SIG-M5 treated with dmso at 0.1 percent for 504 hours (cell line): ENCODE data around the gene COMP.
"Not testable (repeated sequence)": the region's sequence is repeated elsewhere in the genome, so short reads cannot be mapped to it uniquely, and the experiment has no call there.

ENCODE experiments used
- DNase-seq: peaks from one replicate; lab custom pipeline; 2025; ENCODE audit not compliant: unreplicated experiment; lab: John Stamatoyannopoulos, UW

Gene COMP

DNA sequence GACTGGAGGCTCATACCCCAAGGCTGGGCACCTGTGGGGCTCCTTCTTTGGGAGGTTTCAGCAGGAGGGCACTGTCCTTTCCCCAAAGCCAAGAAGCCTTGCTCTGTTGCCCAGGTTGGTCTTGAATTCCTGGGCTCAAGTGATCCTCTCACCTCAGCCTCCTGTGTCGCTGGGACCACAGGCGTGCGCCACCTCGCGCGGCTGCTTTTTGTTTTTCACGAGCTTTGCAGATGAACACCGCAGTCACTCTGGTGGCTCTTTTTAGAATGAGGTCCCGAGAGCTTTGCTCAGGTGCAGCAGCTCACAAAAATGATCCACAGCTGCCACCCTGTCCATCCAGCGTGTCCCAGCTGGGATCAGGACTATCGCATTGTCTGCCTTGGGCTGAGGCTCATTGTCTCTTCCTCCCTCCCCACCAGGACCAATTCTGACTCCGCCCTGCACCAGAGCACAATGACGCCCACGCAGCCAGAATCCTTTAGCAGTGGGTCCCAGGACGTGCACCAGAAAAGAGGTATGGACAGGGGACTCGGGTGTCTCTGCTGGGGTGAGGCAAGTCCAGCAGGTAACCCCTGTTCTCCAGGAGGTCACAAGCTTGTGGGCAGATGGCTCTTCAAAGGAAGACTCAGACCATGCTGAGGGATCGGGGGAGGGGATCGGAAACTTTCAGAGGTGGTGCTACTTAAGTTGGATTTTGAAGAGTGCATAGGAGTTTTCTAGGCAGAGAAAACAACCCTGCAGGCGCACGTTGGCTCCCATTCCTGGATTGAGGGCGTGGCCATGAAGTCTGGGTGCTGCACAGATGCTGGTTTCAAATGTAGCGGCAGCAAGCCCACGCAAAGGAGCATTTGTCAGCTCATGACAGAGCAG lies 41.5 kb downstream of the COMP start:
- DNase-seq, result no peak

DNA sequence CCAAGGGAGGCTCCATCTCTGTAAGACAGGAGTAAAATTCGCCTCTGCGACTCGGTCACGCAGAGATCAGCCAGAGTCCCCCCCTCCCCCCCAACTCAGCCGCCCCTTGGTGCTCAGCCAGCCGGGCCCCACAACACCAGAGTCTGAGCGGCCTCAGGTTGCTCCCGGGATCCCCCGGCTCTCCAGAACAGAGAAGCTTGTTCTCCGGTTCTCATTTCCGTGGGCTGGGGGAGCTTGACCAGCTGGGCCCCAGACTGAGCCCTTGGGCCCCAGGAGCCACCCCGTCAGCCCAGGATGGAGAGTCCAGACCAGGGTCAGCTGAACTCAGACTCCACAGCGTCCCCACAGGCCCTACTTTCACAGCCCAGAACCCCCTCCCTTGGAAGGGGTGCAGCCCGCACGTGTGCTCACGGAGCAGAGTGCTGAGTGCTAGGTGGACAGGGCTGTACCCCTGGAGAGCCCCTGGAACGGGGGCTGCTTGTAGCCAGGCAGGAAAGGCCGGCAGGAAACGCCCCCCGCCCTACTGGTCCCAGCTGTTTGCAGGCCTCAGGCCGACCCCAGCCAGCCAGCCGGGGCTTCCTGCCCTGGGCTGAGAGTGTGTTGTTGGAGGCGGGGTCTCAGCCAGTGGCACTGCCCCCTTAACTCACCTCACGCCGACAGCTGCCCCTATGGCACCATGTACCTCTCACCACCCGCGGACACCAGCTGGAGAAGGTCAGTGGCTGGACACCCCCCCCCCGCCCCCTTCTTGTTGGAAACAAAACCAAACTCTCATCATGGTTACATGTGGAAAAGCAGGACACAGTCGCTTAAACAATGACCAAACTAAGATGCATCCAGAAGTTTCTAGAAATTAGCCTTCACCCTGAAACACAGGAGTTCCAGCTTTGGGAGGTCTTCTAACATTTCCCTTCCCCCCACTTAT lies 44.4 kb downstream of the COMP start:
- no peak for DNase-seq

DNA sequence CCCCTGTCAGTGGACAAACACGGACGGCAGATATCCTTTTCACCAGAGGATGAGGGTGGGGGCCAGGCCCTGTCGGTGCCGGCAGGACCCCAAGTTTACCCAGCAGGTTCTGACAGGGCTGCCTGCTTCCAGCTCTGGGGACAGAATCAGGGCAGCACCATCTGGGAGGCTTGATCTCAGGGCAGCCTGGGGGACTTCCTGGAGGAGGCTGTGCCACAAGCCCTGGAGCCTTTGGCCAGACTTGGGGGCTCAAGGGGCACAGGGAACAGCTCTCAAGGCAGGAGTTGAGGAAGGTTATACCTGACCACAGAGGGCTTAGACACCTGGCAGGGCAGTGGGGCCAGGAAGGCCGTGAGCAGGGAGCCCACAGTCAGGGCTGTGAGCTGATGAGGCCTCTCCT lies 45.2 kb downstream of the COMP start:
- DNase-seq, result no peak

DNA sequence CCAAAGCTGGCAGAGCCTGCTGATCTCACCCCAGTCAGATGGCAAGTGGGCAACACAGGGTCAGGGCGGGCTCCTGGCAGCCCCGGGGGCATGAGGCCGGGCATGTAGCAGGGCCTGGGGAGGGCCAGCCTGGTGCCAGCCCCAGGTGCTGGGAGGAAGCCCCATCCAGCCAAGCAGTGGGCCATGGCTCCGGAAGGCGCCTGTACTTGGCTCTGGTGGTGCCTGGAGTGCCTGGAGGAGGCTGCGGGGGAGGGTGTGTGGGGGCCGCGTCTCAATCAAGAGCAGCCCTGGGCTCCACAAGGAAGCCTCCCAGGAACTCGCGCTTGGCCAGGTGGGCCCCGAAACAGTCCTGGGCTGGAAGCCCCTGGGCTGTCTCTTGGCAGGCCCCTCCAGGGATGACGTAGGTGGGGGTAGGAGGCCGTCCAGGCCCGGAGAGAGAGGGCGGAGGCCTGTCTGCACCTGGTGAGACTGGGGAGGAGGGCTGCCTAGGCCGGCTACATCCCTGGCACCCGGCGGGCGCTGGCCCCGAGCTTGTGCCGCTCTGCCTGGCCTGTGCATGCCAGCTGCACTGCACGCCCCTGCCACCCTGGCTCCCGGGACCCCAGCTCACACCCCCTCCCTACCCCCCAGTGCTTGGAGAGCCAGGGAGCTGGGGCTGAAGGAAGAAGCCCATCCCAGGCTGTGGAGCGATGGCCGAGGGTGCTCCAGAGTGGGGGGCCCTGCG lies 45.9 kb downstream of the COMP start:
- no peak for DNase-seq

DNA sequence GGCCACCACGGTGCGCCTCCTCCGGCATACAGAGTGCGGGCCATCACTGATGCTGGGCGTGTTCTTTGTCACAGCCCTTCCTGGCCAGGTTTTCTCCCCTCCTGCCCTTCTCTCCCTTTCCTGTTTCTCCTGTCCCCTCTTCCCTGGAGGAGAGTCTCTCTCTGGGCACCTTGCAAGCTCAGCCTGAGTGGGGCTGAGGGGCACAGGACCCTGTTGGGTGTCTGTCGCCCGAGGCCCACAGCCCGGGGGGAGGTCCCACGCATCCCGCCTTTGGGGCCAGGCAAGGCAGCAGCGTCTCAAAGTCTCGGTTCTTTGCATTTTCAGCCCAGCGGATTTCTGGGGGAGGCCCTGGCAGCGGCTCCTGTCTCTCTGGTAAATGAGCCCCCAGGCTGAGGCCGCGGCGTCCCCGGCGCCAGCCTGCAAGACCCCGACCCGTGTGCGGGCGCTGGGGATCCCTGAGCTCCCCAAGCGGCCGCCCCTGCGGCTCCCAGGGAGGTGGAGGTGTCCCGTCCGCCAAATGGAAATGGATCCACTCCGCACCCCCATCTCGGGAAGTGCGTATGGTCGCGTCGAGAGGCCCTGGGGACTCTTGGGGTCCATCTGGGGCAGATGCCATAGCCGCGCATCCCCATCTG lies 47.2 kb downstream of the COMP start:
- DNase-seq, result no peak

DNA sequence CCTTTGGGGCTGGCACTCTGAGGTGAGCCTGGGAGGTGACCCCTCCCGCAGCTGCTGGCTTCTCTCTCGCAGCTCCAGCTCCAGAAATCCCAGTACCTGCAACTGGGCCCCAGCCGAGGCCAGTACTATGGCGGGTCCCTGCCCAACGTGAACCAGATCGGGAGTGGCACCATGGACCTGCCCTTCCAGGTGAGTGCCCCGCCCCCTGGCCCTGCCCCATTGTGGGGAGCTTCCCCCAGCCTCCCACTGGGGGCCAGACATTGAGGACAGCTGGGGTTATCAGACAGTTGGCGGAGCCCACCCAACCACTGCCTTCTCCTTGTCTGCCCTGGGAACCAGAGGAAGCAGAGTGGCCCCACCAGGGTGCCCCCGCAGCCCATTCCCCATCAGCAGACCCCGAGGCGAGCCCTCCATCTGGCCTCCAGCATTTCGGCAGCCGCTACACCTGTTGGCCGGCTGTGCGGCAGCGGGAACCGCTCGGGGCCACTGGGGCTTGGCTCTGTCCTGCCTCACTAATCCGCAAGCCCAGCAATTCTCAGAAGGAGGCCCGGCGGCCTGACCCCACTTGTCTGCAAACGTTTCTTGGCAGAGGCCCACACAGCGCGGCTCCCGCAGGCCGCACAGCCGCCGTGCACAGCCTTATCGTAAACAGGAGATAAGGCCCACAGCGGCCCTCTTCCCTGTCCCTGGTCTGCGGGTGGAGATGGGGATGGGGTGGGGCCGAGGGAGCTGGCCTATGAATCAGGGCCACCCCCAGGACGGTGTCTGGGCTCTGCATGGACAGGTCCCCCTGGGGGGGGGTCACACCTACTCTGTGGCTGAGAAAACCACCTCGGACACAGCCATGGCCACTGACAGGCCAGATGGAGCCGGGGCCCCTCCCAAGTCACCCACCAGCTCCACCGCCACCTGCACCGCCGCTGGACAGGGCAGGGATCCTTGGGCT lies 48.0 kb downstream of the COMP start:
- DNase-seq, result no peak

DNA sequence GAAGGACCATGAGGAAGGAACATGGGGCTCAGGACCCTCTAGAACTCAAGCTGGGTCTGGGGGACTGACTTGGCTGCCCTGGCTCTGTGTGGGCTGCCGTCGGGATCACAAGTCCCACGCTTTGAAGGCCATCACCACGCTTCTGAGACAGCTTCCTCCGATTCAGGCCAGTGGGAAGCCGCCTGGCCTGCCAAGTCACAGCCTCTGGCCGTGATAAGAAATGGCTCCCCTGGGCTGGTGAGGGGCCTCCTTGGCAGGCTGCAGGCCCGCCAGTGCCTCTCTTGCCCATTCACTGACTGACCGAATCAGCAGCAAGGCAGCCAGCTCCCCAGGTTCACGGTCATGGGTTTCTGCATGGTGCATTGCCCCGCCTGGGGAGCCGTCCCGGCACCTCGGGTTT lies 48.8 kb downstream of the COMP start:
- DNase-seq, result no peak

DNA sequence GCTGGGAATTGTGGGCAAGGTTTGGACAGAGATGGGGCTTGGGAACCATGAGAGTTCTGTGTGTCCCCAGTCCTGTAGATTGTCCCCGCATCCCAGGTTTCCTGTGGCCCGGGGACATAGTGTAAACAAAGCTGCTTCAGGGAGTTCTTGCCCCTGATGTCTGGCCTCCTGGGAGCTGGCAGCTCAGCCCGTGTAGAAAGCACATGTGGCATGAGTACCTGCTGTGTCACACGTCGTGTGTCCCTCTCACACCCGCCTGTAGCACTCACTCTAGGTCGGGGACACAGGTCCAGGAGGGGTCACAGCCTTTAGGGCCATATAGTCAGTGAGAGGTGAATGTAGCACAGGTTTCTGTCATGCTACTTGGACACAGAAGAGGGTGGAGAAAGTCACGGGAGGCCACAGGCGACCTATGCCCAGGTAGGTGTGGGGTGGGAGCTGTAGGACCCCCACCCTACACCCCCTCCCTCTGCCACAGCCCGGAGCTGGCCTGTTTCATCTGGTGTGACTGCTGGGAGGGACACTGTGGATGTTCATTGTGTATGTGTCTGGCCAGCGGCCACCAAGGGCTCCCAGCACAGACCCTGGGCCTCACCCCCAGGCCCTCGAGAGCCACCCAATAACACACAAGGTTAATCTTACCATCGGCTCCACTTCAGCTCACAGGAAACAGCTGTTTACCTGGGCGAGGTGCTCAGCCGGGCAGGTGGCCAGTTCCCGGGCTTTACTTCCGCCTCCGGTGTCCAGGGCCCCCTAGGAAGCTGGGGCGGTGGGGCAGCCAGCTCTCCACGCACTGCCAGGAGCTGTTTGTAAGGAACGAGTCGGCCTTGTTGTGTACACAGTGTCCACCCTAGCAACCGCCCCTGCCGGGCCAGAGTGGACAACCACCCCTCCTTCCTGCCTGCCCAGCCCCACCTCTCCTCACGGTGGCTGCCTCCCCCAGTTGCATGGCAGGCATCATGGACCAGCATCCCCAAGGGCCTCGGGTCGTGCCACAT lies 49.7 kb downstream of the COMP start:
- no peak for DNase-seq

DNA sequence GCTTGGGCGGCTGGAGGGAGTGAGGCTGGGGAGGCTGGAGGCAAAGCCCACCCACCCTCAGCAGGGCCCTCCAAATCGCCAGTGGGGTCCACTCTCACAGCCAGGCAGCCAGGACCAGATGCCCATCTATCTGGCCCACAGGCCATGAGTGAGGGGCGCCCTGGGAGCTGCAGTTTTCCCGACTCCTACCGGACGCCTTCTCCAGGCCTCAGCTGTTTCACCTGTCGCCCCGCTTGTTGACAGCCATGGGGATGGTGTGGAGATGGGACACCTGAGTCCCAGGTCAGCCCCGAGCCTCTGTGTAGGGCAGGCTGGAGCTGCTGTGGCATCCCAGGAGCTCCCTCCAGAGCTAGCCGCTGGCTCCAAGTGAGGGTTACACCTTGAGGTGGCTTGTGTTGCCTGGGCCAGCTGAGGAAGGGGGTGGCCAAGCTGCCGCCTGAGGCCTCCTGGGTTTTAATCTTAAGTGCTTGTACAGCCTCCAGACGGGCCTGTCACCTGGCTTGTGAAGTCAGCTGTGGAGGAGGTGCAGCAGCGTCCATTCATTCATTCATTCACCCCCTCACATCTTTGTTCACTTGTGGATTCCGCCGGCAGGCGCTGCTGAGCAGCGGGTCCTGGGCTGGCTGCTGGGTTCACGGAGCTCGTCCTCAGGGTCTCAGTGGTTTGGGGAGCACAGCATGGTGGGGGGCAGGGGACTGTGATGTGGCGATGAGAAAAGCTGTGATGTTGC lies 52.0 kb downstream of the COMP start:
- no peak for DNase-seq

DNA sequence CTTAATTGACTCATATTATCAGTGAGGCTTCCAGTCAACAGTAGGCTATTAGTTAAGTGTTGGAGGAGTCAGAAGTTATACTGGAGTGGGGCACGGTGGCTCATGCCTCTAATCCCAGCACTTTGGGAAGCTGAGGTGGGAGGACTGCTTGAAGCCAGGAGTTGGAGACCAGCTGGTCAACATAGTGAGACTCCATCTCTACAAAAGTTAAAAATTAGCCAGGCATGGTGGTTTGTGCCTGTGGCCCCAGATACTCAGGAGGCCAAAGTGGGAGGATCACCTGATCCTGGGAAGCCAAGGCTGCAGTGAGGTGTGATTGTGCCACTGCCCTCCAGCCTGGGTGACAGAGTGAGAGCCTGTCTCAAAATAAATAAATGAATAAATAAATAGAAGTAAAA lies 53.2 kb downstream of the COMP start:
- no peak for DNase-seq

DNA sequence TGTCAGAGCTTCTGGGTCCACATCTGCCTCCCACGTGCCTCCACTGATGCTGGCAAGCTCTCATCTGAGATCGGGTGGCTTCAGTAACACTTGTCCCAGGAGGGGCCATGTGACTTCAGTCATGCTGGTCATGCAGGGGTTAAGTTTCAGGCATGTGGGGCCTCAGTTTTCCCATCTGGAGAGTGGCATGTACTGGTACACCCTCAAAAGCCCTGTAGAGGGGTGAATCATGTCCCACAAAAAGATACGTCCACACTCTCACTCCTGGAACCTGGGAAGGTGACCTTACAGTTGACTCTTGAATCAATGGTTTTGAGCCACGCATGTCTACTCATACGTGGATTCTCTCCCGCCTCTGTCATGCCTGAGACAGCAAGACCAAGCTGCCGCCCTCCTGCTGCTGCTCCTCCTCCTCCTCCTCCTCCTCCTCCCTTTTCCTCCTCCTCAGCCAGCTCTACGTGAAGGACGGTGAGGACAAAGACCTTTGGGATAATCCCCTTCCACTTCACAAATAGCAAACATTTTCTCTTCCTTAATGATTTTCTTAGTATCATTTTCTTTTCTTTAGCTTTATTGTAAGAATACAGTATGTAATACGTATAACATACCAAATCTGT lies 53.7 kb downstream of the COMP start:
- no peak for DNase-seq

DNA sequence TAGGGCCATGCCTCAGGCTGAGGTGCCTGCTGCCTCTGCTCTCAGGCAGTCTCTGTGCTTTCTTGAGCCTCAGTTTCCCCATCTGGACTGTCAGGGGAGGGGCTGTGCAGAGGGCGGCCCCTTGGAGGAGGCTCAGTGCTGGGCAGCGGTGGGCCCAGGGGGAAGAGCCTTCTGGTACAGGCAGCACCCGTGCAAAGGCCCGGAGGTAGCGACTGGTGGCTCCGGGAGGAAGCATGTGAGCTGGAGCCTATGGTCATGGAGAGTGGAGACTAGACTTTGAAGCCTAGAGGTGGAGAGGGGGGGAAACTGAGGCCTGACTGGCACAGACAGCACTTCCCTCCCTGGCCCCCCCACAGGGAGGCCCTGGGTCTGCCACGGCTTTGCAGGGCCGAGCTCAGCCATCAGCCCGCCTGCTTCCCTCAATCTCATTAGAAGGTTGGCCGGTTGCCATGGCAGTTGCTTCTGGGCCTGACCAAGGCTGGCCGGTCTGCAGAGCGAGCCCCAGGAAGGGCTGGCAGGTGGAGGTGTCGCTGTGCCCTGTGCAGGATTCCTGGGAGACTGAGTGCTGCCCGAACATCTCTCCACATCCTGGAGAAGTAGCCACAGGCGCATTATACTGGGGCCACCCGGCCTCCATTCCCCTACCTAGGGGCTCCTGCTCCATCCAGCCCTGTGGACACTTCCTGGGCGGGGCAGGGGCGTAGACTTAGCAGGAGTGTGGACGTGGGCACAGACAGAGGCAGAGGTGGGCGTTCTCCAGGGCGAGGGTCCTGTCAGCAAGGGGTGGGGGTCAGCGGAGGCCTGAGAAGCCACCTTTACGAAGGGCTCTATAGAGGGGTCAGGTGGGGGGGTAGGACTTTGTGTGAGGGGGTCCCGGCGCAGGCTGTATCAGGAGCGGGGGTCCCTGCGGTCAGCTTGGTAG lies 54.4 kb downstream of the COMP start:
- no peak for DNase-seq

DNA sequence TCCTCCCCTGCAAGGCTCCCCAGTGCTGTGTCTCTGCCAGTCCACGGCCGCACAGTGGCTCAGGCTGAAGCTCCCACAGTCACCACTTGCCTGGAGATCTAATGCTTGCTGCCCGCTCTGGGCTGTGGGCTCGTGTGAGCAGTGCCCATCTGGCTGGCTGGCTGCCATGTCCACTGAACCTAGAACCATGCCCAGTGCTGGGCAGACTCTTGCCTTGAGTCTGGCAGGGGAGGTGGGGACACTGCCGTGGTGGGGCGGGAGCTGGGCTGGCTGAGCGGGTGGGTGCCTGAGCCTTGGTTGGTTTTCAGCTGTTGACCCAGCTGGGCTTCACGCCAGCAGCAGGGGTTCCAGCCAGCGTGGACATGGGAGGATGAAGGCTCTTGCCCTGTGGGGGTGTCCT lies 55.4 kb downstream of the COMP start:
- DNase-seq, result no peak

DNA sequence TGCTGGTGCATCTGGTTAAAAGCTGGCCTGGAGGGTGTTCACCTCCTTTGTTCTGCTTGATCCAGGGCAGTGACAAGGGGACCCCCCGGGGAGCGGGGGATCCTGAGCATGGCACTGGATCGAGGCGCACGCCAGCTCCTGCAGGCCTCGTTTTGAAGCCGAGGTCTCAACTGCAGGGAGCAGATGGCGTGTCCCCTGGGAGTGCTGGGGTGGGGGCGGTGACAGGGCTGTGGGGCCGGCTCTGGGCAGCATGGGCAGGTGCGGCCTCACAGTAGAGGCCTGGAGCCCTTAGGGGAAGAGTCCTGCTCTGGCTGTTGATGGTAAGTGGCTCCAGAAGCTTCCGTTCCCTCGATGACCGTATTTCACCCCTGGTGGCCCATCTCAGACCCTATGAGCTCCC lies 55.8 kb downstream of the COMP start:
- no peak for DNase-seq

DNA sequence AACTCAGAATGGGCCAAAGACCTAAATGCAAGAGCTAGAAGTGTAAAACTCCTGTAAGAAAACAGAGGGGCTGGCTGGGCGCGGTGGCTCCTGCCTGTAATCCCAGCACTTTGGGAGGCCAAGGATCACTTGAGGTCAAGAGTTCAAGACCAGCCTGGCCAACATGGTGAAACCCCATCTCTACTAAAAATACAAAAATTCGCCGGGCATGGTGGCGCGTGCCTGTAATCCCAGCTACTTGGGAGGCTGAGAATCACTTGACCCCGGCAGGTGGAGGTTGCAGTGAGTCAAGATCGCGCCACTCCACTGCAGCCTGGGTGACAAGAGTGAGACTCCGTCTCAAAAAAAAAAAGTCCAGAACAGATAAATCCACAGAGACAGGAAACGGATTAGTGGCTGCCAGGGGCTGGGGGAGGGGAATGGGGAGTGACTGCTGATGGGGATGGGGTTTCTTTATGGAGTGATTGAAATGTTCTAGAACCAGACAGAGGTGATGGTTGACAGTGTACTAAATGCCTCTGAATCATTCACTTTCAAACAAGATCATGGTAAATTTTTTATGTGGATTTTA lies 57.3 kb downstream of the COMP start:
- not testable (repeated sequence) for DNase-seq

DNA sequence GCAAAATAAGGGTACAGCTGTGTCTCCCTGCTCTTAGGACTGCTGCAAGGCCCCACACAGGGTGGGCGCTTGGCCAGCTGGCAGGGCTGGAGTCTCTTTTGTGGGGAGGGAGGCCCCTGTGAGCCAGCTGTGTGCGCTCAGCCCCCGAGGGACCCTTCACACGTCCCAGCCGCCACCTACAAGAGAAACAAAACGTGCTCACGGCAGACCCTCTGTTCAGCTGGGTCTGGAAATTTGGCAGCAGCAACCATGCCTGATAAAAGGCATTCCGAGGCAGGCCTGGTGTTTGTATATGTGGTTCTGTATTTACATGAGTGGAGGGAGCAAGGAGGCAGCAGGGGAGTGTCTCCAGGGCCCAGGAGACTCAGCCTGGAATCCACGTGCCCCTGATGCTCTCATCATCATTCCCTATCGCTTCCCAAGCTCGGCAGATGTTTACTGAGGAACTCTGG lies 57.9 kb downstream of the COMP start:
- DNase-seq, result no peak
